Subcutaneous adipose tissue (tissue), 4 donors: ENCODE results near the gene PTPRG. TPM values are rescaled to one million over a fixed set of nuclear protein-coding genes. Genes with fewer than 3 reads are reported as not detected.

Source experiments
- CTCF ChIP-seq: fragments of 450-650 bp; IDR thresholded peaks from one replicate; pipeline ENCODE4 v1.5.1; 2016; ENCODE audit warnings: low read depth, mild to moderate bottlenecking, control low read depth, antibody characterized with exemption, moderate library complexity
- total RNA-seq, 4 donors: library from RNA; depleted of rRNA; stranded (reverse); fragments of >200 nt; gene quantifications; one replicate each; pipeline ENCODE4 v1.1.0, GENCODE V29; 2016

Gene PTPRG
- total RNA-seq, 4 donors from 2014 or later: 115 to 164 (median 159) TPM

- TF ChIP-seq CTCF: no peak
These were observed 561.4 kb downstream of the PTPRG start for GRCh38 chr3:62122819-62123218.

GRCh38 chr3:62125380-62125779 lies 564.0 kb downstream of the PTPRG start:
- no peak for TF ChIP-seq CTCF

GRCh38 chr3:62127116-62127515 lies 565.7 kb downstream of the PTPRG start:
- no peak for TF ChIP-seq CTCF

- no peak for TF ChIP-seq CTCF
These were observed 566.7 kb downstream of the PTPRG start for GRCh38 chr3:62128051-62128450.

GRCh38 chr3:62128681-62129080 lies 567.3 kb downstream of the PTPRG start:
- TF ChIP-seq CTCF: no peak

GRCh38 chr3:62131050-62131449 lies 569.7 kb downstream of the PTPRG start:
- TF ChIP-seq CTCF: no peak

- no peak for TF ChIP-seq CTCF
These were observed 570.2 kb downstream of the PTPRG start for GRCh38 chr3:62131620-62132019.

GRCh38 chr3:62132027-62132602 lies 570.7 kb downstream of the PTPRG start:
- no peak for TF ChIP-seq CTCF
